Right renal cortex interstitium (tissue), 3 donors: ENCODE data around the gene ZNF23. TPM values are rescaled to one million over a fixed set of nuclear protein-coding genes. Genes with fewer than 3 reads are reported as not detected.

Experiments used
- DNase-seq, 3 donors: peaks; one replicate each; pipeline ENCODE4 v3.0.0-alpha.2; 2013; ENCODE audit warnings: low read depth in 3 of 3, low spot score in 2 of 3
- polyA plus RNA-seq, 3 donors: library from polyadenylated mRNA; unstranded; fragments of 120-200 nt; gene quantifications; one replicate each; pipeline ENCODE4 v1.2.1, GENCODE V29; 2013; ENCODE audit not compliant: insufficient read length in 3 of 3

Gene ZNF23
- polyA plus RNA-seq, 3 donors, result 16.5 to 18.4 (median 17.9) TPM

DNA sequence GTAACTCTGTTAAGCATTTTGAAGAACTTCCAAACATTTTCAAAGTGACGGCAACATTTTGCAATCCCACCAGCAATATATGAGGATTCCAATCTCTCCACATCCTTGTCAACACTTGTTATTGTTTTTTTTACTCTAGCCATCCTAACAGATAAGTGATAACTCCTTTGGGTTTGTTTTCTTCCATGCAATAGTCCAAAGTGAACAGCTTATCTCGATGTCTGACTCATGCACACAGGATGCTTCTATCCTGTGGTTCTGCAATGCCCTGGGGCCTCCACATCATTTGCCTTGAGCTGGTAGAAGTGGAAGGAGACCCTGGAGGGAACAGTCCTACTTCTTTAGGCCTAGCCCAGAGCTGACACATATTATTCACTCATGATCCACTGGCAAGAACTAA, 33.2 kb downstream of the ZNF23 start:
- DNase-seq, result no peak

DNA sequence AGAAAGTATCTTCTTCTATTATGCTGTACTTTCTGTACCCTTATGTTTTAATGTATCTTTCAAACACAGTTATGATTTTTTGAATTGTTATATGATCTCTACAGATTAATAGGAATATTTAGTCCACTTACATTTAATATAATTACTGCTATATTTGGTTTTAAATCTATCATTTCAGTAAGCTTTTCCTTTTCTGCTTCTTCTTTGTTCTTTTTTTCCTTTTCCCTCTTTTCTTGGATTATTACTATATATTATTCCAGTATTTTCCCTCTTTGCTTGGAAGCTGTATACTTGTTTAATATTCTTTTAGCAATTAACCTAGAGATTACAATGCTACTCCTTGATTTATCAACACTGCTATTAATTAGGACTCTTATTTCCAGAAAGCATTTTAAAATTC, 33.7 kb downstream of the ZNF23 start:
- no peak for DNase-seq

DNA sequence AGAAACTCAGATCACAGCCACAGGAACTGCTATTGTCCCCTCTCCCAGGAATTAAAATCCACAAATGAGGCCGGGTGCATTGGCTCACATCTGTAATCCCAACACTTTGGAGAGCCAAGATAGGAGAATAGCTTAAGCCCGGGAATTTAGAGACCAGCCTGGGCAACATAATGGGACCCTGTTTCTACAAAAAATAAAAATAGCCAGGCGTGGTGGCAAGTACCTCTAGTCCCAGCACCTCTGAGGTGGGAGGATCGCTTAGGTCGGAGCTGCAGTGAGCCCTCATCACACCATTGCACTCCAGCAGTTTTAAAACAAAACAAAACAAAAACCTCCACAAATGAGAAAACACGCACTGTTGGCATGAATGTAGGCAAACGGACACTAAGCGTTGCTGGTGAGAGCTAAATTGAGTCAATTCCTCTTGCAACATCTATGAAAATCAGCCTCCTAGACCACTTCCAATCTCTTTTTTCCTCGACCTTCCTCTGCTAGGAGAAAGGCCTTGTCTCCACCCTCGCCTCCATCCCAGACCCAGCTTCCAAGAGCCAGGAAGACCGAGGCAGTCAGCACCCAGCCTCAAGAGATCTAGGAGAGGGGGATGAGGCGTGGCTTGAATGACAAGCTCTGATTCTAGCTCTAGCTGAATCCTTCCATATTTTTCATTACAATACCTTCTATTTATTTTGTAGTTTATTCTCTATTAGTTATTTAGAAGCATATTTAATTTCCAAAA, 35.0 kb downstream of the ZNF23 start:
- DNase-seq, result no peak

DNA sequence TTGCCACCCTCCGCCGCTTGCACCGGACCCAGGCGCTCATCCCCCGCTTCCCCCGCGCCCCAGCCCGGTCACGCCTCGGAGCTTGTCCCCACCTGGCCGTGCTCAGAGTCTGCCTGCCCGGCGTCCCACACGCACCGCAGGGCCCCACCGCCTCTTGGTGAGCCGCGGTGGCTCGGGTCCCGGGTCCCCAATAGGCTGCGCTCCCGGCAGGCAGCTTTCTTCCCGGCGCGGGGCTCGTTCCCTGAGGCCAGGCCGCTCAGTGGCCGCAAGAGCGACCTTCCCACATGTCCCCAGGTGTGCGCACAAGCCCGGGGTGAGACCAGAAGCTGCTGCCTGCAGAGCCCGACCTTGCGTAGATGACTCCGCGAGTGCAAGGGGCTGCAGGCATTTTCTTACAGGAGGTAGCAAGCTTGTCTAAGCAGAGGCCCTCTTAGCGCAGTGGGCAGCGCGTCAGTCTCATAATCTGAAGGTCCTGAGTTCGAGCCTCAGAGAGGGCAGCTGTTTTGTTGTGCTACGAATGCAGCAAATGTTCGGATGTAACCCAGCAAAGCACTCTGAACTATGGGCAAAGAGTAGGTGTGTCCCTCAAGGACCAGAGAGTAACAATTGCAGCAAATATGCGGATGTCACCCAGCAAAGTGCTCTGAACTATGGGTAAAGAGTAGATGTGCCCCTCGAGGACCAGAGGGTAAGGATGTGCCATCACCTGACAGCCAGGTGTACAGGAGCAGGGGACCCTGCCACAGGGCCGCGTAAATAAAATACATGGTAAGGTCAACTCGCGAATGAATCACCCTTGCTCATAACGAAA, 35.8 kb downstream of the ZNF23 start:
- no peak for DNase-seq

DNA sequence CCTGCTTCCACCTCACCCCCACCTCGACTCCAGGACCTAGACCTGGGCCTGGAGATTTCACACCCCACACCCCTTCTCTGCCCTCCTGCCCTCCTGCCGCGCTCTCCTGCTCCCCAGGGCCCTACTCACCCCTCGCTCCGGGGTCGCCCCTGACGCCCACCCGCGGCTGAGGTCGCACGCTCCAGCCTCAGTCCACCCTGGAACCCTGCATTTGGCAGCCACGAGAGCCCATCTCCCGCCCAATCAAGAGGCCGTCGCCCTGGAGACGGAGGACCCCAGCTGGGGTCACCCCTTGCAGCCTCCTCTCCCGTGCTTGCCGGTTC, 36.3 kb downstream of the ZNF23 start:
- DNase-seq, result no peak

DNA sequence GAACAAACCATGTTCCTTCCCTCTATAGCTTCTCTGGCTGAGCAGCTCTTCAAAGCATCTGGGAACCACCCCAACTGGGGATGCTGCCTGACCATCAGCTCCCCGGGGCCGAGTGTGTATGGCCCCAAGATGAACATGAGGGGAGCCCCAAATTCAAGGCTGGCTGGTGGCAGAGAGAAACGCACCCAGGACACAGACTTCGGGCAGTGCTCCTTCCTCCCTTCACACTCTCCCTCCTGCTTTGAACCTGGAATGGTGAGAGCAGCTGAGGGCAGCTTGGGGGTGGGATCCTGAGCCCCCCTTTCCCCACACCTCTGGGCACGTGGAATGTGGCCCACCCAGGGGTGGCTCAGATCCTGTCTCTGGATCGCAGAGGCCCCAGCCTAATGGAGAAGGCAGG, 37.4 kb downstream of the ZNF23 start:
- DNase-seq, result no peak

DNA sequence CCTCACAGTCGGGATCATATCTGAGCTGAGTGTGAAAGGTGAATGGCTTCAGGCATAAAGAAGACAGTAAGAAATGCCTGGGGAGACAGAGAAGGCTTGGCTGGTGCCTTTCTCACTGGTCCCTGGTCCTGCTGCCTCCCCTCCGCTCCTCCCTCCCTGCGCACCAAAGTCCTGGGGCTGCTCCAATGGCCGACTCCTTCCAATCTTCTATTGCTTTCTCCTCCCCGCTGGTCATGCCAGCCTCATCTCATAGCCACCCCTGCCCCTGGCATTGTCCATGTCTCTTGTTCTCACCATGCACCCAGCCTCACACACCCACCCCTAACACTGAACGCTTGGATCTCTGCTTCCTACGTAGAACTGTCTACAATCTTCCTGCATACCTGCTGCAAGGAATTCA, 38.2 kb downstream of the ZNF23 start:
- DNase-seq, result no peak

DNA sequence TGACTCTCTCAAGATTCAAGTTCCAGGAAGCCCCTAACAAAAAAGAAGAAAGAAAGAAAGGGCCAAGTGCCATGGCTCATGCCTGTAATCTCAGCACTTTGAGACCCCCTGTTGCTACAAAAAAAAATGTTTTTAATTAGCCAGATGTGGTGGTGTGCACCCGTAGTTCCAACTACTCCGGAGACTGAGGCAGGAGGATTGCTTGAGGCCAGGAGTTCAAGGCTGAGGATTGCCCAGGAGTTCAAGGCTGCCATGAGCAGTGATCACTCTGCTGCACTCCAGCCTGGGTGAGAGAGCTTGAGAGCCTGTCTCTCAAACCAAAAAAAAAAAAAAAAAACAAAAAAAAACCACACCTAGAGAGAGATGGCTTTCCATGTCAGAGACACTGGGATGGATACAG, 39.0 kb downstream of the ZNF23 start:
- no peak for DNase-seq

DNA sequence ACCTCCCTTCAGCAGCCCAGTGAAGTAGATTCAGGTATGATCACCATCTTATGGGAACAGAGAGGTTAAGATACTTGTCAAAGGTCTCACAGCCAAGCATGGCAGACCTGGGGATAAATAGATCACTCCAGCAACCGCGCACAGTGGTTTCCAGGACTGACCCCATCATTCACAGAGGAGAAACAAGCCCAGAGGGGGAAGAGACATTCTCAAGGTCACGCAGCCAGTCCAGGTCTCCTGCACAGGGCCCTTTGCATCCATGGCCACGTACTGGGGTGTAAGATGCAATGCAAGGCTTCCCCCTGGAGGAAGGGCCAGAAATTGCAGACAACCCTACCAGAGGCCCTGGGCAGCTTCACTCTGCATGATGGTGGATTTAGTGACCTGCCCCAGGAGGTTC, 40.1 kb downstream of the ZNF23 start:
- DNase-seq, result no peak

DNA sequence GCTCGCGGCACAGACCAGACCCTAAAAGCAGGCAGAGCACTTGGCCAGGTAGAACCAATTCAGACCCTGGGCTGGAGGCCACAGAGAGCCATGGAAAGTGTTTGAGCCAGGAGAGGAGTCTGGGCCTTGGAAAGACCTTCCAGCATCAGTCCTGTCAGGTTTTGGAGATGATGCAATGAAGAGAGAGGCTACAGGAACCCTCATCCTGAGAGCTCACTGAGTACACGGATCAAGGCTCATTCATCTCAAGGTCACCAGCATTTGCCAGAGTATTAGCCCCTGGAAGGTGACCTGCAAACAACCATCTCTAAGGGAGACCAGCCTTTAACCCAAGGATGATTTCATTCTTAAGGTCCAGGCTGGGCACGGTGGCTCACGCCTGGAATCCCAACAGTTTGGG, 48.0 kb downstream of the ZNF23 start:
- DNase-seq, result no peak

DNA sequence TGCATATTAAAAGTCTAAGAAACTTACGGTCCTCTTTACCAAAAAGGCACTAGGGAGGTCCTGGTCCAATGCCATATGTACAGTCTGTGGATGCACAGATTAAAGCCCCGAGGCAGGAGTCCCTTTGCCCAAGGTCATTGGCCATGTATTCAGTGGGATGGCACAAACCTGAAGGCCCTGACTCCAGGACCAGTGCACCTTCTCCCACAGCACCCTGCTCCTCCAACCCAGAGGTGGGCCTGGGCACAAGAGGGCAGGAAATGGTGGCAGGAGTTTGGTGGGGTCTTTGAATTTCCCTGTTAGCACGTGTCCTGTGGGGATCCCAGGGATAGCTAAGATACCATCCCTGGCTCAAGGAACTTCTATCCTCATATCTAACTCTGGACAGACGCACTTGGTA, 48.7 kb downstream of the ZNF23 start:
- no peak for DNase-seq

DNA sequence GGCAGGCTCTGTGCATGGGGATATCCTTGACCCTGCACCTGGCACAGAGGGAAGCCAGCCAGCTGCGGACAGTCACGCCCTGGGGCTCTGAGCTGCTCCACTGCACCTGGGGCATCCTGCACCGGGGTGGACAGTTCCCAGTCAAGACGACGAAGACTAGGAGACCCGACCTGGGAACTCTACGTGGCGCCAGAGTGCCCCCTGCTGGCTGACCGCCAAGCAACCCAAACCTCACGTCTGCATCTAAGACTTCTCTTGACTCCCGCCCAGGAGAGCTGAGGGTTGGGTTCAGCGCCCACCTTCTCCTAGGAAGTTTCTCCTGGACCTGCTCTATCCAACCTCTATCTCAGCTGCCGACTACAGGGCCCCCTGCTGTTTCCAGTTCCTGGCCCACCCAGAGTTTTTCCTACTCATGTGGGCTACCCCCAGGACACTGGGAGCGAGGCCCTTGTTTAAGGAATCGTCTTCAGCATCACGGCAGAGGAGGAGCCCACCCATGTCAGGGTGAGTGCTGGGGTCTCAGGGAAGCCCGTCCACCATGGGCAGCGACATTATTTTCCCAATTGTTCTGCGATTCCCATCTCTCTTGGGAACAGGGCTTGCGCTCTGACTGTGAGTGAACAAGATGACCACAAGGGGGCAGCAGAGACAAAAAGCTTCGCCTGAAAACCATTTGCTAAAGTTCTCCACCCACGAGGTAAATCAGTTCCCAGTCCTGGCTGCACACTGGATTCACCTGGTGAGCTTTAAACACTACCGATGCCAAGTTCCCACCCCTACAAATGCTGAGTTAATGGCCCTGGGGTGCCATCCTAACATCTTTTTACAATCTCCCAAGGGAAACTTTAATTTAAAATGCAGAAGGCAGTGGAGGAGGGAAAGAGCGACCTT, 49.5 kb downstream of the ZNF23 start:
- DNase-seq, result peak in 2 of 3 donors; percentile 63 to 65

DNA sequence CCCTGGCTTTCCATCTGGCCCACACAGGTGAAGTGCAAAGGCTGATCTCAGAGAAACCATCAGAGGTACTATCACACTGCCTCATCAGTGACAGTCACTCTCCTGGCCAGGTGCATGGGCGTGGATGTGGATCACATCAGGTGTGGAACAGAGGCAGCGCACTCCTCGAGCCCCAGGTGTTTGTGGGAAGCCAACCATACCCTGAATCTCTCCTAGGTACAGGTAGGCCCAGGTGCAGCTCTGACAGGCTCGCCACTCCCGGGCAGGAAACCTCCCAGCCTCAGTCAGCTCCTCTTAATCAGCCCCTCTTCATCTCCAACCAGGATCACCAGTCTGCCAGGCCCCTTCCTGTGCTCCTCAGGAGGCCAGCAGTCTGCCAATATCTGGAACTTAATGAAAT, 51.9 kb downstream of the ZNF23 start:
- DNase-seq, result no peak

DNA sequence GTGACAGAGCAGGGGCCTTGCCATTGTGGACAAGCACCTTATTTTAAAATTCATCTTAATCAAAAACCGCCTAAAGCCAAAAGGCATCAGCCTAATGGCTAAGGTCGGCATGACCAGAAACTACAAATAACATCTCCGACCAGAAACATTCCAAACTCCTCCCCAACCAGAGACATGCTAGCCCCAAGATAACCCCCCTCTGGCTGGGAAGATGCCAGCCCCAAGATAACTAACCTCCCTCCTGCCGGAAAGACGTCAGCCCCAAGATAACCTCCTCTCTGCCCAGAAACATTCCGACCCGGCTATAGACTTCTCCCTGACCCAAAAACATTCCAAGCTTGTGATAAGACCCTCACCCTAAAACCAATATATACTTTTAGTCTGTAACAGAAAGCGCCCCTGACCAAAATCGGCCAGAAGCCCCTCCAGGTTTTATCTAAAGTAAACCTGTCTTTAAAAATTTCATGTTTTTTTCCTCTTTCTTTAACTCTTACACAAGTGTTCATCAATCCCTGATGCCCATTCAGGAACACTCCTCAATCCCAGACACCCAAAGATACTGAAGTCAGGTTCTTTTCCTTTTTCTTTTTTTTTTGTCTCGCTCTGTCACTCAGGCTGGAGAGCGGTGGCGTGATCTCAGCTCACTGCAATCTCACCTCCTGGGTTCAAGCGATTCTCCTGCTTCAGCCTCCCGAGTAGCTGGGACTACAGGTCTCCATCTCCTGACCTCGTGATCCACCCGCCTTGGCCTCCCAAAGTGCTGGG, 52.9 kb downstream of the ZNF23 start:
- DNase-seq, result no peak

DNA sequence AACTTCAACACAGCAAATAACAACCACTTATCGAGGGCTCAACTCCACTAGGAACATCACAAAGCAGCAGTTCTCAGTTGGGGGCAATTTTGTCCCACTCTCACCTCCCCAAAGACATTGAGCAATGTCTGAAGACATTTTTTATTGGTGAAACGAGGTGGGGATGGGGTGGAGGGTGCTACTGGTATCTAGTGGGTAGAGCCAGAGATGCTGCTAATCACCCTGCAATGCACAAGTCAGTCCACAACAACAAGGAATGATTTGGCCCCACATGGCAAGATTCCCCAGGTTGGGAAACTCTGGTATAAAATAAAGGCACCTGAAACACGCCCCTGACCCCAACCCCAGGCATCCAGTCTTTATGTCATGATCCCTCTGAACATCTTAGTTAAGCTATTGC, 53.5 kb downstream of the ZNF23 start:
- no peak for DNase-seq

DNA sequence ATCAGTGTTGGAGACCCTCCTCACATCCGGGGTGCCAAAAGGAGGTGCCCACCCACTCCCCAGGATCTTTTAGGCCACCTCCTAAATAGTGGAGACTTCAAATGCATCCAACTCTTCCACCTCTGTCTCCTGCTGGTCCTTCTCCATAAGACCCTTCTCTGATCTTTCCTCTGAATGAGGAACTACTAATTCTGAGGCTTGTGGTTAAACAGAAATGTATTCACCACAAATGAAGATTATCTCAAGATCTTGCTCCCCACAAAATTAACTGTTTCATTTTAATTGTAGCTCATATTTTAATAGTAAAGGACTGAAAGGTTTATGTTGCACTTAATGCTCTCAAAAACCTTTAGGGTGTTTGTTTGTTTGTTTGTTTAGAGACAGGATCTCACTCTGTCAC, 54.3 kb downstream of the ZNF23 start:
- no peak for DNase-seq

DNA sequence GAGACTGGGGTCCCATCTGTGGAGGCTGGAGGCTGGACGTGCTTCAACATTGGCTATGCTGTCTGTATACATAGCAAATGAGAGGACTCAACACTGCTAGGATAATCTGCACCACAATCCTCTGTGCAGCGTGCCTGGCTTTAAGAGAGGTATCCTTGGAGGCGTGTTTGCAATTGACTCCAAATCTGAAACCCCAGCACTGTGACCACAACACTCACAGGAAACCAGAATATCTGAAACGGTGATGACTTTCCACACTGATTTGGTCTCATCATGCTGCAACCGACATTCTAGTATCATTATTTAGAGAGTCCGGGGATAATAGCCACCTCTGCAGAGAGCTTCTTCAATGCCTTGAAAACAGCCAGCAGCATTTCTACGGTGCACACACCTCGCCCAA, 55.3 kb downstream of the ZNF23 start:
- no peak for DNase-seq

DNA sequence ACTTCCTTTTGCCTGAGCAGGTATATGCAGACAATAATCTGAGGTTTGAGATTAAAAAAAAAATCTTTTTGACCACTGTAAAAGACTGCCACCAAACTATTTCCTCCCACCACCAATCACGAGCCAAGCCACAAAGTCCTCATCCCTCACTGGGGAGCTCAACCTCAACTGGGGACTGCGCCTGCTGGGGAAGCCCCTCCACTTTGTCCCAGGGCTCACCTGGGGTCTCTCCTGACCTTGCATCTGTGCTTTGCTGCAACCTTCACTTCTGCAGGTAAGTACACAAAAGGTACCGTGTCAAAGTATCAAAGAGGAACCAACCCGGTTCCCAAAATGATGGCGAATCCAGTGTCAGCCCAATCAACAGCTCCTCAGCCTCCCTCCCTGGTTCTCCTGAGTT, 55.7 kb downstream of the ZNF23 start:
- DNase-seq, result no peak

DNA sequence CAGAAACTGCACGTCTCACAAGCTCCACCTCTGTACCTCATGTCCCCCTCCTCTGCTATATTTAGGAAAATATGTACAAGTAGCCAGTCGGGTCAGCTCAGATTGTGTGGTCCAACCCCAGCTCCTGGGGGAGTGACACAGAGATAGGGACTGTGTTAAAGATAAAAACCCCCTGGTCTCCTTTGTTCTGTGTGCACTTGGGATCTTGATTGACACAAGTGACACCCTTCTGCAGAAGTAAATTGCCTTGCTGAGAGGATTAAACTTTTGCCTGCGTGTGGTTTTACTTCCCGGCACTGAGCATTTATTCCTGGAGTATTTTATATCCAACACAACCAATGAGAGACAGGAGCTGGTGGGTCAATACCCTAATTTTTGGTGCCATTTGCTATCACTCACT, 57.7 kb downstream of the ZNF23 start:
- DNase-seq, result no peak

DNA sequence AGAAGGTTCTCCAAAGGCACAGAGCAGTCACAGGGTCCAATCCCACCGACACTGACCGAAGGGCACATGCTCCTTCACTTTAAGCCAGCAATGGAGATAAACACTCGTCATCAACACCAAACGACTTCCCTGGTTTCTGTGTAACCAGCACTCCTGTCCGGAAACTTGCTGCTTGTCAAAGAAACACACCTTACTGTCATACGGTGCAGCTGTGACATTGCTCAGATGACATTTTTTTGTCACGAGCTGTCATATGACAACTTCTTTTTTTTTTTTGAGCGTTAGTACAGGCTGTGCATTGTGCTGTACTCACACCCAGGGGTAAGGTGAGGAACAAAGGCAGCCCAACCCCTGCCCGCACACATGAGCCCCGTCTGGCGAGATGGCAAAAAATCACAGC, 59.4 kb downstream of the ZNF23 start:
- no peak for DNase-seq

DNA sequence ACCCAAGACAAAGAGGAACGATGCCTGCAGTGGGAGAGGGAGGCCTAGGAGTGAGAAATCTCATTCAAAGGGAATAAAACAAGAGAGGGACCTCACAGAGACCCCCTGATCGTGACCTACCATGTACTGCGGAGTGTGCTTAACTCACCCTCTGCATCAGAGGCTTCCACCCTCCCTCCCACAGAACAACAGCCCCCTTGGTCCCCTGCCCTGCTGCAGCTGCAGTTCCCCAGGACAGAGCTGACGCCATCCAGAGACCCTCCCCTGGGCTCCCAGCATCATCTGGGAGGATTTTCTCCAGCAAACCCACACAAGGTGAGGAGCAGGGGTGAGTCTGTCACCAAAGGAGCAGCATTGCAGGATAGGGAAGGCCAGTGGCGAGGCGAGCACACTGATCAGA, 60.0 kb downstream of the ZNF23 start:
- no peak for DNase-seq
